H1 (cell line): ENCODE data around the gene ANKRD27.

Experiments
- CBX8 ChIP-seq: fragments of 300-800, 300-1000 bp; sonication (generic); IDR thresholded peaks from 2 replicates; pipeline ENCODE4 v1.7.1; 2016; ENCODE audit warnings: low read depth, low read length, borderline replicate concordance
- EZH2 ChIP-seq: fragments of 200-600 bp; sonication (generic); IDR thresholded peaks from 2 replicates; pipeline ENCODE4 v1.7.1; 2012; ENCODE audit warnings: low read depth, mild to moderate bottlenecking, moderate library complexity, low read length, inconsistent platforms; ENCODE audit not compliant: severe bottlenecking
- FOSL1 ChIP-seq: IDR thresholded peaks from 2 replicates; pipeline ENCODE4 v1.6.1; 2011; ENCODE audit warnings: mild to moderate bottlenecking, low read depth, low read length, moderate library complexity; ENCODE audit not compliant: insufficient read depth
- KDM5A ChIP-seq: fragments of 200-600 bp; IDR thresholded peaks from 2 replicates; pipeline ENCODE4 v1.7.1; 2012; ENCODE audit warnings: mild to moderate bottlenecking, low read length, inconsistent platforms, mixed read lengths
- MAFK ChIP-seq: IDR thresholded peaks from 2 replicates; pipeline ENCODE4 v1.6.1; 2012; ENCODE audit warnings: low read depth, mild to moderate bottlenecking, improper control_type of control experiment, low read length
- POLR2A ChIP-seq, 2 experiments: IDR thresholded peaks; 1 replicate in 1 of 2; 2 replicates in 1 of 2; pipeline ENCODE4 v1.6.1; 2011; ENCODE audit warnings: low read depth in 2 of 2, low read length in 2 of 2, mild to moderate bottlenecking in 2 of 2; ENCODE audit errors: control extremely low read depth in 1 of 2
- RBBP5 ChIP-seq: IDR thresholded peaks from 2 replicates; pipeline ENCODE4 v1.7.1; 2012; ENCODE audit warnings: low read depth, mild to moderate bottlenecking, inconsistent platforms, low read length, moderate library complexity, borderline replicate concordance
- RFX5 ChIP-seq: IDR thresholded peaks from 2 replicates; pipeline ENCODE4 v1.6.1; 2011; ENCODE audit warnings: low read depth, low read length, improper control_type of control experiment, borderline replicate concordance
- RXRA ChIP-seq: IDR thresholded peaks from 2 replicates; pipeline ENCODE4 v1.6.1; 2011; ENCODE audit warnings: low read depth, mild to moderate bottlenecking, low read length, moderate library complexity; ENCODE audit not compliant: insufficient read depth
- SIX5 ChIP-seq: IDR thresholded peaks from 2 replicates; pipeline ENCODE4 v1.6.1; 2011; ENCODE audit warnings: mild to moderate bottlenecking, low read depth, low read length
- SP1 ChIP-seq: IDR thresholded peaks from 2 replicates; pipeline ENCODE4 v1.6.1; 2011; ENCODE audit warnings: low read depth, low read length
- ZNF274 ChIP-seq: IDR thresholded peaks from 2 replicates; pipeline ENCODE4 v1.7.0; 2012; ENCODE audit warnings: low read length, borderline replicate concordance; ENCODE audit errors: extremely low read depth
- TF ChIP-seq, protein P1 (sequence below), 3 experiments: IDR thresholded peaks; 1 replicate in 2 of 3; 2 replicates in 1 of 3; pipeline versions ENCODE4 v1.5.1 to v1.6.1; 2011; ENCODE audit warnings: low read length in 3 of 3, mild to moderate bottlenecking in 3 of 3, inconsistent platforms in 2 of 3, low read depth in 1 of 3, moderate library complexity in 1 of 3; ENCODE audit not compliant: insufficient read depth in 1 of 3; ENCODE audit errors: control extremely low read depth in 1 of 3
- TF ChIP-seq, protein P2 (sequence below): IDR thresholded peaks from 2 replicates; pipeline ENCODE4 v1.6.1; 2011; ENCODE audit warnings: low read length, improper control_type of control experiment

DNA sequence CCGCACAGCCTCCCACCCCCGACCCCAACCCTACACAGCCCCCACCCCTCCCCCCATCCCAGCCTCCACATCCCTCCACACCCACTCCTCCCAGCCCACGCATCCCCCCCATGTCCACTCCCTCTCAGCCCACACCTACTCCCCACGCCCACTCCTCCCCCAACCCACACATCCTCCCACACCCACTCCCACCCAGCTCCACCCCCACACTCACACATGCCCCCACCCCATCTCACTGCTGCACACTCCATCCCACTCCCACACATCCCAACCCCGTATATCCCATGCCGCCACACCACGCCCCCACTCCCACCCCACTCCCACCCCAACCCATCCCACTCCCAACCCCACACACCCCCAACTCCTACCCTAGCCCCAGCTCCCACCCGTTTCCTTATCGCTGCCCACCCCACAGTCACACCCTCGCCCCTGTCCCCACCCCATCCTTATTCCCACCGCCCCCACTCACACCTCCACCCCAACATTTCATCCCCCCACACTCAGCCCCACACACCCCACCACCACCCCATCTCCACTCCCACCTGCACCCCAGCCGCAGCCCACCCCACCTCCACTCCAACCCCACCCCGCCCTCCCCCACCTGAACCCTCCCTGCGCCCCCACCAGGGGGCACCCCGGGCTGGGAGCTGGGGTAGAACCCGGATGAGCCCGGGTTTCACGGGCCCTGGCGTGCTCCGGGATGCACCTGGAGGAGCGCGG lies 45.4 kb upstream of the ANKRD27 start:
- no peak for TF ChIP-seq EZH2
- no peak for TF ChIP-seq RBBP5
- no peak for TF ChIP-seq FOSL1
- no peak for TF ChIP-seq SP1
- no peak for TF ChIP-seq RXRA
- TF ChIP-seq, protein P1, sequence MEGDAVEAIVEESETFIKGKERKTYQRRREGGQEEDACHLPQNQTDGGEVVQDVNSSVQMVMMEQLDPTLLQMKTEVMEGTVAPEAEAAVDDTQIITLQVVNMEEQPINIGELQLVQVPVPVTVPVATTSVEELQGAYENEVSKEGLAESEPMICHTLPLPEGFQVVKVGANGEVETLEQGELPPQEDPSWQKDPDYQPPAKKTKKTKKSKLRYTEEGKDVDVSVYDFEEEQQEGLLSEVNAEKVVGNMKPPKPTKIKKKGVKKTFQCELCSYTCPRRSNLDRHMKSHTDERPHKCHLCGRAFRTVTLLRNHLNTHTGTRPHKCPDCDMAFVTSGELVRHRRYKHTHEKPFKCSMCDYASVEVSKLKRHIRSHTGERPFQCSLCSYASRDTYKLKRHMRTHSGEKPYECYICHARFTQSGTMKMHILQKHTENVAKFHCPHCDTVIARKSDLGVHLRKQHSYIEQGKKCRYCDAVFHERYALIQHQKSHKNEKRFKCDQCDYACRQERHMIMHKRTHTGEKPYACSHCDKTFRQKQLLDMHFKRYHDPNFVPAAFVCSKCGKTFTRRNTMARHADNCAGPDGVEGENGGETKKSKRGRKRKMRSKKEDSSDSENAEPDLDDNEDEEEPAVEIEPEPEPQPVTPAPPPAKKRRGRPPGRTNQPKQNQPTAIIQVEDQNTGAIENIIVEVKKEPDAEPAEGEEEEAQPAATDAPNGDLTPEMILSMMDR (IDR thresholded peaks at IDR 0.05; ENCODE audit: control extremely low read depth in 1 of 3, insufficient read depth in 1 of 3, low read depth in 1 of 3, low read length in 3 of 3) = peak in 2 of 3 experiments; percentile 16 to 24; a peak in 1 of 4 replicates
- TF ChIP-seq POLR2A (IDR thresholded peaks at IDR 0.05; ENCODE audit: control extremely low read depth in 1 of 2, low read depth in 2 of 2, low read length in 2 of 2) = no peak
- no peak for TF ChIP-seq CBX8
- no peak for TF ChIP-seq RFX5
- TF ChIP-seq, protein P2, sequence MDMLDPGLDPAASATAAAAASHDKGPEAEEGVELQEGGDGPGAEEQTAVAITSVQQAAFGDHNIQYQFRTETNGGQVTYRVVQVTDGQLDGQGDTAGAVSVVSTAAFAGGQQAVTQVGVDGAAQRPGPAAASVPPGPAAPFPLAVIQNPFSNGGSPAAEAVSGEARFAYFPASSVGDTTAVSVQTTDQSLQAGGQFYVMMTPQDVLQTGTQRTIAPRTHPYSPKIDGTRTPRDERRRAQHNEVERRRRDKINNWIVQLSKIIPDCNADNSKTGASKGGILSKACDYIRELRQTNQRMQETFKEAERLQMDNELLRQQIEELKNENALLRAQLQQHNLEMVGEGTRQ = no peak
- no peak for TF ChIP-seq SIX5
- TF ChIP-seq ZNF274 = no peak
- no peak for TF ChIP-seq KDM5A
- no peak for TF ChIP-seq MAFK
